Measurements from ENCODE around the gene NECTIN1. TPM values are rescaled to one million over a fixed set of nuclear protein-coding genes. Genes with fewer than 3 reads are reported as not detected.

NECTIN1 gene
- total RNA-seq, 2 experiments from 2014 or later = 5.8 to 14.3 TPM

DNA sequence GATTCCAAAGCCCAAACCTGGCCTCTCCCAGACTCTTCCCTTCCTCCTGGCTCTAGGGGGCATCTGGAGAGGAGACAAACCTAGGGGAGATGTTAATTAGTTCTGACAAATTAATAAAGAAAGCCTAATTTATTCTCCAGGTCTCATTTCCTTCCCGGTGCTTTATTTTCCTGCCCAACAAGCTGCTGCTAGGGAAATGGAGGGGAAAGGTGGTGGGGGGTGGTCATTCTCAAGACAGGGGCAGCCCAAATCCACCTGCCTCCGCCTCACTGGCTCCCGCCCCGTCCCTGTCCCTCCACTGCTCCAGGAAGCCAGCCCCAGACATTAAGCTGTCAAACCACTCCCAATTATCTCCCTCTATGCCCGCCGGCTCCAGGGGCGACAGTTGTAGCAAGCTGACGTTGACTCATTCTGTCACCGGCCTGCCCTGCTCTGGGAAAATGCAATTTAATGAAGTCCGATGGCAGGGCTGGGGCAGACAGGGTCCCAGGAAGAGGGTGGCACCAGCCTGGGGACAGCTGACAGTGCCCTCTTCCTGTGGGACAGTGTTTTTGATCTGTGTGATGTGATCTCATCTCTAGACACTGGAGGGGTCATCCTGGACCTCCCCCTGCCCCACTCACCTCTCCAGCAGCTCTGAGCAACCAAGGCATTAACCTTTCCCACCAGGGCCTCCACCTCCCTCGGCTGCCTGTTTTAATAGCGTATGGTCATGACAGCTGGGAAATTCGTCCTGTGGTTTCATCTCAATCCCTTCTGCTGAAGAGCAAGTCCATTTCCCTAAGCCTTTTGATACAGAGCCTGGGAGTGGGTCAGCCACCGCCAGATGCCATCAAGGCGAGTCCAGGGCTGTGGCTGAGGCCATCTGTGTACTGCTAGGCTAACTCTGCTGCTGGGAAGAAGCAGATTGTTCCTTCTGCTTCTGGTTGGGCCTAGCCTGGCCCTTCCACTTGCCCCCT lies 27.1 kb downstream of the NECTIN1 start:
- Histone ChIP-seq H3K36me3 (ENCODE audit: insufficient read depth, low read length) (no peaks in the 10 kb centered on the region), H4K20me1 (ENCODE audit: insufficient read depth, low read length) (no peaks in the 10 kb centered on the region), H3K4me2 (ENCODE audit: low read length) (no peak overlapping the region), H3K79me2 (ENCODE audit: insufficient read depth, low read depth, low read length) (no peaks in the 10 kb centered on the region), H3K9me3 (ENCODE audit: low read length) (no peaks in the 10 kb centered on the region), H3K9me2 (ENCODE audit: insufficient read depth, low read length) (no peaks in the 10 kb centered on the region), H3K4me3 (ENCODE audit: low read depth, low read length, poor library complexity, severe bottlenecking) (no peak overlapping the region), H3K27ac (ENCODE audit: low read depth, low read length, poor library complexity, severe bottlenecking) (no peak overlapping the region), H2AFZ (ENCODE audit: low read length) (no peak overlapping the region), H3K4me1 (ENCODE audit: insufficient read depth, low read length, poor library complexity, severe bottlenecking) (no peaks in the 10 kb centered on the region)
- no TSS peak for BruUV-seq (replicated peaks)
- no peak for TF ChIP-seq EZH2phosphoT487 (IDR thresholded peaks at IDR 0.05; ENCODE audit: borderline replicate concordance, low read depth, low read length)
- TF ChIP-seq, protein P1, sequence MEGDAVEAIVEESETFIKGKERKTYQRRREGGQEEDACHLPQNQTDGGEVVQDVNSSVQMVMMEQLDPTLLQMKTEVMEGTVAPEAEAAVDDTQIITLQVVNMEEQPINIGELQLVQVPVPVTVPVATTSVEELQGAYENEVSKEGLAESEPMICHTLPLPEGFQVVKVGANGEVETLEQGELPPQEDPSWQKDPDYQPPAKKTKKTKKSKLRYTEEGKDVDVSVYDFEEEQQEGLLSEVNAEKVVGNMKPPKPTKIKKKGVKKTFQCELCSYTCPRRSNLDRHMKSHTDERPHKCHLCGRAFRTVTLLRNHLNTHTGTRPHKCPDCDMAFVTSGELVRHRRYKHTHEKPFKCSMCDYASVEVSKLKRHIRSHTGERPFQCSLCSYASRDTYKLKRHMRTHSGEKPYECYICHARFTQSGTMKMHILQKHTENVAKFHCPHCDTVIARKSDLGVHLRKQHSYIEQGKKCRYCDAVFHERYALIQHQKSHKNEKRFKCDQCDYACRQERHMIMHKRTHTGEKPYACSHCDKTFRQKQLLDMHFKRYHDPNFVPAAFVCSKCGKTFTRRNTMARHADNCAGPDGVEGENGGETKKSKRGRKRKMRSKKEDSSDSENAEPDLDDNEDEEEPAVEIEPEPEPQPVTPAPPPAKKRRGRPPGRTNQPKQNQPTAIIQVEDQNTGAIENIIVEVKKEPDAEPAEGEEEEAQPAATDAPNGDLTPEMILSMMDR (conservative IDR thresholded peaks at IDR 0.05; ENCODE audit: low read length) = no peak
- POLR2A ChIA-PET = no interaction called here
- intact Hi-C loops (cut with micrococcal nuclease; ENCODE audit: unreplicated experiment) = no loop called here
- CTCF ChIA-PET (ENCODE audit: unreplicated experiment) = no interaction called here
- no peak for DNase-seq (ENCODE audit: low spot score)

DNA sequence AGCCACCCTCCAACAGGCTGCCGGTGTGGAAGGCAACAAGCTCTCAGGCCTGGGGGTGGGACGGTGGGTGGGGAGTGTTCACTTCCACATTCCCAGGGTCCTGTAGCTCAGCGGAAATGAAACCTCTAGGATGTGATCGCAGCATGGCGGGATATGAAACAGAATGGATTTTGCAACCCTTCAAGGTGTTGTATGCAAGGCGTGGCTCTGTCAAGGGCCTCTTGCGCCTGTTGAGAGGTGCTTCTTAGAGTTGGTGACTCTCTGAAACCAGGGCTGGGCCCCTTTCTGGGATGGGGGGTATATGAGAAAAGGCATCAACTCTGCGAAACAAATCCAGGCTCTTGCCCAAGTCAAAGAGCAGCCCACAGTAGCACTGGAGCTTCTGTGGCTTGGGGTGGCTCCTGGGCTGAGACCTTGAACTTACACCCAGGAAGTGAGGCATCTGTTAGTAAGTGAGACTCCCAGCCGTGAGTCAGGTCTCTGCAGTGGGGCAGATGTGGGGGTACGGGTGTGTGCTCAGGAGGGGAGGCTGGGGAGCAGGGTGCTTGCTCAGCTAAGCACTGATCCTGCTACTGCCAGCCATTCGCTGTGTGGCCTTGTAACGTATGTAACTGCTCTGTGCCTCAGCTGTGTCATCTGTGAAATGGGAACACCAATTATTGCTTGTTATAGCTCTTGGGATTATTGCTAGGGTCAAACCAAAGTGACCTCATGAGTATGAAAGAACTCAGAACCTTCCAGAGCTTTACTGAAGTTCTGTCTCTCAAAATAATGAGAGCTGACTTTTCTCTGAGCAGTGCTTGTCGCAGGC lies 28.3 kb downstream of the NECTIN1 start:
- Histone ChIP-seq H2AFZ (ENCODE audit: low read length) (no peak overlapping the region), H3K27ac (ENCODE audit: low read depth, low read length, poor library complexity, severe bottlenecking) (no peak overlapping the region), H3K4me1 (ENCODE audit: insufficient read depth, low read length, poor library complexity, severe bottlenecking) (no peaks in the 10 kb centered on the region), H3K4me2 (ENCODE audit: low read length) (no peak overlapping the region), H4K20me1 (ENCODE audit: insufficient read depth, low read length) (no peaks in the 10 kb centered on the region), H3K9me2 (ENCODE audit: insufficient read depth, low read length) (no peaks in the 10 kb centered on the region), H3K9me3 (ENCODE audit: low read length) (no peaks in the 10 kb centered on the region), H3K79me2 (ENCODE audit: insufficient read depth, low read depth, low read length) (no peaks in the 10 kb centered on the region), H3K4me3 (ENCODE audit: low read depth, low read length, poor library complexity, severe bottlenecking) (no peak overlapping the region), H3K36me3 (ENCODE audit: insufficient read depth, low read length) (no peaks in the 10 kb centered on the region)
- ChIA-PET POLR2A (interaction anchor here (0.5 to 0.8 kb wide), 2 partner anchors 27 to 262 kb away, joined by 3 read pairs; no protein-coding TSS in a partner anchor), CTCF (ENCODE audit: unreplicated experiment) (no interaction called here)
- no peak for DNase-seq (ENCODE audit: low spot score)
- BruUV-seq (replicated peaks) = no TSS peak
- TF ChIP-seq EZH2phosphoT487 (IDR thresholded peaks at IDR 0.05; ENCODE audit: borderline replicate concordance, low read depth, low read length) = no peak
- TF ChIP-seq, protein P1 (conservative IDR thresholded peaks at IDR 0.05; ENCODE audit: low read length) = no peak
- intact Hi-C loops (cut with micrococcal nuclease; ENCODE audit: unreplicated experiment) = no loop called here

Measured in OCI-LY7 (cell line).